GM06990 (cell line): Measurements from ENCODE around the gene PFKFB3.

Experiments
- DNase-seq: peaks from one replicate; pipeline ENCODE4 v3.0.0-alpha.2; 2011; ENCODE audit not compliant: insufficient read length; ENCODE audit errors: extremely low read depth
- H3K27me3 ChIP-seq: replicated peaks from 2 replicates; pipeline ENCODE4 v1.6.0; 2011; ENCODE audit warnings: low read length; ENCODE audit not compliant: control insufficient read depth, insufficient read depth
- H3K36me3 ChIP-seq: 2 replicates; pipeline ENCODE4 v1.5.1; 2011; ENCODE audit warnings: low read length; ENCODE audit not compliant: control insufficient read depth, insufficient read depth
- H3K4me3 ChIP-seq: replicated peaks from 2 replicates; pipeline ENCODE4 v1.5.1; 2011; ENCODE audit warnings: low read depth, mild to moderate bottlenecking, control low read depth, low read length
- CTCF ChIP-seq: IDR thresholded peaks from 2 replicates; pipeline ENCODE4 v1.5.1; 2011; ENCODE audit warnings: low read length, control low read depth, mild to moderate bottlenecking, inconsistent platforms; ENCODE audit not compliant: insufficient read depth, poor library complexity, severe bottlenecking

The PFKFB3 gene

GRCh38 chr10:6228647-6229046 lies 25.9 kb downstream of the PFKFB3 start:
- DNase-seq = no peak
- no peak for TF ChIP-seq CTCF
- no peak overlapping the region for H3K4me3 ChIP-seq
- peaks cover 10% of the 10 kb centered on the region for H3K36me3 ChIP-seq
- no peaks in the 10 kb centered on the region for H3K27me3 ChIP-seq

- peaks cover 5% of the 10 kb centered on the region for H3K36me3 ChIP-seq
Measured at GRCh38 chr10:6229290-6229689, 26.6 kb downstream of the PFKFB3 start.

GRCh38 chr10:6229746-6230145 lies 27.0 kb downstream of the PFKFB3 start:
- Histone ChIP-seq H3K36me3 (peaks cover 5% of the 10 kb centered on the region), H3K27me3 (no peaks in the 10 kb centered on the region), H3K4me3 (no peak overlapping the region)
- DNase-seq = no peak
- TF ChIP-seq CTCF = no peak

More at GRCh38 chr10:6229290-6229689, 26.6 kb downstream of the PFKFB3 start:
- no peak overlapping the region for H3K4me3 ChIP-seq
- no peak for TF ChIP-seq CTCF
- no peak for DNase-seq
- no peaks in the 10 kb centered on the region for H3K27me3 ChIP-seq

- no peak overlapping the region for H3K4me3 ChIP-seq
- no peaks in the 10 kb centered on the region for H3K27me3 ChIP-seq
- DNase-seq = no peak
- no peak for TF ChIP-seq CTCF
- peaks cover 4% of the 10 kb centered on the region for H3K36me3 ChIP-seq
Measured at GRCh38 chr10:6230315-6230714, 27.6 kb downstream of the PFKFB3 start.

- Histone ChIP-seq H3K27me3 (no peaks in the 10 kb centered on the region), H3K36me3 (peaks cover 4% of the 10 kb centered on the region), H3K4me3 (no peak overlapping the region)
- no peak for TF ChIP-seq CTCF
- no peak for DNase-seq
Measured at GRCh38 chr10:6231146-6231545, 28.4 kb downstream of the PFKFB3 start.

- no peaks in the 10 kb centered on the region for H3K27me3 ChIP-seq
- H3K36me3 ChIP-seq = no peaks in the 10 kb centered on the region; the same call in none of the 2 replicates
- TF ChIP-seq CTCF = no peak
Measured at GRCh38 chr10:6231730-6232129, 29.0 kb downstream of the PFKFB3 start.

More at GRCh38 chr10:6231730-6232129, 29.0 kb downstream of the PFKFB3 start:
- no peak overlapping the region for H3K4me3 ChIP-seq
- DNase-seq = no peak
